K562 (cell line): ENCODE results near the gene CREBL2. TPM values are rescaled to one million over a fixed set of nuclear protein-coding genes. Genes with fewer than 3 reads are reported as not detected.
"Not testable (repeated sequence)": the region's sequence is repeated elsewhere in the genome, so short reads cannot be mapped to it uniquely, and the experiment has no call there.

Source experiments
- ATAC-seq: fragments of 200-7000 bp; cut with Tn5 transposase; 3 replicates; pipeline ENCODE4 v1.9.1; 2020; ENCODE audit warnings: moderate library complexity
- BruUV-seq: library from RNA; stranded (reverse); fragments of 400-500 nt; replicated peaks from 2 replicates; lab custom pipeline; 2021; lab: Mats Ljungman, UMichigan
- CTCF ChIA-PET: fragments of 300-600 bp; formaldehyde crosslinking; extraction: SDS; loops from one replicate; lab custom pipeline; 2021; ENCODE audit warnings: low intra/inter-chr PET ratio; lab: Yijun Ruan, JAX
- POLR2A ChIA-PET: fragments of 300-600, 350-650 bp; sonication (Branson Sonifier 250); formaldehyde crosslinking; extraction: SDS; loops from one replicate; lab custom pipeline; 2021; ENCODE audit warnings: antibody characterized with exemption, inconsistent platforms; lab: Yijun Ruan, JAX
- DNase-seq, 4 experiments: peaks; one replicate each; pipeline versions ENCODE4 v3.0.0 to v3.0.0-alpha.2; 2011 to 2018; ENCODE audit warnings: low spot score in 3 of 4, mixed read lengths in 3 of 4; ENCODE audit errors: extremely low read depth in 1 of 4
- FAIRE-seq: peaks from 2 replicates; lab custom pipeline; 2011; peaks lifted over from hg19 to GRCh38; lab: Jason Lieb, UNC
- H2AFZ ChIP-seq: 2 replicates; pipeline ENCODE4 v1.6.0; 2011; ENCODE audit warnings: low read depth, low read length, control low read depth, inconsistent platforms
- H3K27ac ChIP-seq: fragments of 200-600 bp; 3 replicates; pipeline ENCODE4 v1.8.0; 2011; ENCODE audit warnings: low read depth, mild to moderate bottlenecking, control low read depth, inconsistent platforms, low read length, moderate library complexity, mixed read lengths; ENCODE audit errors: extremely low read depth
- H3K27me3 ChIP-seq, 2 experiments: fragments of 300-600 bp in 1 of 2; 2 replicates in 1 of 2; 3 replicates in 1 of 2; pipeline versions ENCODE4 v1.6.0 to v1.8.0; 2011; ENCODE audit warnings: inconsistent platforms in 2 of 2, low read length in 2 of 2, mild to moderate bottlenecking in 1 of 2, mixed read lengths in 1 of 2, moderate library complexity in 1 of 2; ENCODE audit not compliant: control insufficient read depth in 2 of 2, insufficient read depth in 2 of 2
- H3K36me3 ChIP-seq: fragments of 300-600 bp; 3 replicates; pipeline ENCODE4 v1.8.0; 2011; ENCODE audit warnings: mild to moderate bottlenecking, low read length, inconsistent platforms; ENCODE audit not compliant: control insufficient read depth, insufficient read depth
- H3K4me1 ChIP-seq, 2 experiments: fragments of 200-600 bp in 1 of 2; replicated peaks in 1 of 2; 2 replicates in 1 of 2; 3 replicates in 1 of 2; pipeline versions ENCODE4 v1.5.1 to v1.8.0; 2011; ENCODE audit warnings: inconsistent platforms in 2 of 2, low read length in 2 of 2, mild to moderate bottlenecking in 1 of 2, mixed read lengths in 1 of 2, moderate library complexity in 1 of 2; ENCODE audit not compliant: control insufficient read depth in 2 of 2, insufficient read depth in 2 of 2
- H3K4me2 ChIP-seq: 2 replicates; pipeline ENCODE4 v1.6.1; 2011; ENCODE audit warnings: low read length, control low read depth, inconsistent platforms, mixed read lengths; ENCODE audit not compliant: insufficient read depth
- H3K4me3 ChIP-seq: fragments of 200-600 bp; sonication (generic), shearing (Covaris generic); 2 replicates; pipeline ENCODE4 v1.5.1; 2016; ENCODE audit warnings: control low read depth, inconsistent platforms
- H3K79me2 ChIP-seq: fragments of 200-600 bp; 3 replicates; pipeline ENCODE4 v1.8.0; 2011; ENCODE audit warnings: low read length, inconsistent platforms; ENCODE audit not compliant: control insufficient read depth, insufficient read depth
- H3K9ac ChIP-seq, 2 experiments: 2 replicates each; pipeline versions ENCODE4 v1.6.0 to v1.6.1; 2011; ENCODE audit warnings: low read depth in 2 of 2, low read length in 2 of 2, control low read depth in 1 of 2, inconsistent platforms in 1 of 2, mild to moderate bottlenecking in 1 of 2, mixed read lengths in 1 of 2; ENCODE audit not compliant: insufficient read depth in 1 of 2
- H3K9me1 ChIP-seq: one replicate; pipeline ENCODE4 v1.6.0; 2011; ENCODE audit warnings: inconsistent platforms, mild to moderate bottlenecking, low read length, moderate library complexity; ENCODE audit not compliant: control insufficient read depth, insufficient read depth
- H3K9me3 ChIP-seq: replicated peaks from 2 replicates; pipeline ENCODE4 v1.5.1; 2011; ENCODE audit warnings: low read depth, low read length, inconsistent platforms; ENCODE audit not compliant: control insufficient read depth, insufficient read depth
- H4K20me1 ChIP-seq: replicated peaks from 2 replicates; pipeline ENCODE4 v1.6.1; 2011; ENCODE audit warnings: low read length, inconsistent platforms, mixed read lengths; ENCODE audit not compliant: control insufficient read depth, insufficient read depth
- E4F1 ChIP-seq: fragments of 250-450 bp; sonication (Bioruptor Pico); IDR thresholded peaks from 2 replicates; pipeline ENCODE4 v1.5.0; 2021; ENCODE audit warnings: mild to moderate bottlenecking, borderline replicate concordance
- ELK1 ChIP-seq: sonication (generic); formaldehyde crosslinking; IDR thresholded peaks from 2 replicates; pipeline ENCODE4 v1.8.1; 2022; ENCODE audit warnings: missing genetic modification reagents
- WGBS: fragments of 100-300 bp; shearing (Covaris generic); methylation state at CpG from one replicate; pipeline ENCODE4 v1.1.6; 2016; ENCODE audit warnings: low coverage, mixed read lengths; ENCODE audit not compliant: insufficient coverage; ENCODE audit errors: missing lambda C conversion rate; 5-methylcytosine and 5-hydroxymethylcytosine counted together
- in situ Hi-C: fragments of 300-500 bp; cut with MboI; formaldehyde crosslinking; loops from 4 replicates; pipeline ENCODE4 v1.15.0; 2018; ENCODE audit warnings: inconsistent platforms, mixed read lengths
- intact Hi-C: fragments of 100-400 bp; cut with micrococcal nuclease; formaldehyde crosslinking; loops from 2 replicates; pipeline ENCODE4 v1.14.2; 2022
- polyA plus RNA-seq, 8 experiments: library from polyadenylated mRNA; depleted of rRNA in 4 of 8; stranded (reverse) in 5 of 8; unstranded in 3 of 8; fragments of >200 nt; fragmentation: Nextera tagmentation in 2 of 8; fragmentation: Illumina TruSeq in 1 of 8; extraction: Ambion mirVana in 2 of 8; extraction: Trizol in 1 of 8; gene quantifications; 2 replicates each; pipeline versions ENCODE4 v1.2.1 to v1.2.3, GENCODE V29; 2011 to 2014; ENCODE audit warnings: inconsistent platforms in 1 of 8, missing spikeins in 1 of 8
- total RNA-seq, 7 experiments: library from RNA; depleted of rRNA in 6 of 7; stranded (reverse); fragments of >200 nt in 6 of 7; fragmentation: Illumina TruSeq in 2 of 7; extraction: Trizol in 2 of 7; gene quantifications; 2 replicates each; pipeline versions ENCODE4 v1.2.1 to v1.2.3, GENCODE V29; 2011 to 2021; ENCODE audit warnings: low replicate concordance in 1 of 7
- TF ChIP-seq, protein P1 (sequence below): fragments of 450-650 bp; formaldehyde crosslinking; IDR thresholded peaks from 2 replicates; pipeline ENCODE4 v1.4.0; 2022; ENCODE audit warnings: missing genetic modification characterization

CREBL2 gene
- total and polyA plus RNA-seq, 9 of the 15 experiments (the other 6 are each of a cell fraction or from before 2014, with no cell fraction given), result 1.7 to 7.3 (median 5.2) TPM

GRCh38 chr12:12645968-12646367 is 34.3 kb downstream of the CREBL2 start:
- ATAC-seq, H3K4me1 ChIP-seq, H4K20me1 ChIP-seq, H3K36me3 ChIP-seq, BruUV-seq, H3K27me3 ChIP-seq, intact Hi-C loops, FAIRE-seq, H3K9me1 ChIP-seq, H3K27ac ChIP-seq, in situ Hi-C loops, H3K4me3 ChIP-seq, H3K9ac ChIP-seq, H2AFZ ChIP-seq, H3K9me3 ChIP-seq, H3K4me2 ChIP-seq, DNase-seq, H3K79me2 ChIP-seq: not testable (repeated sequence)
- ChIA-PET POLR2A (interaction anchor here (1.5 kb wide), 1 partner anchor 12 kb away, joined by 3 read pairs; no protein-coding TSS in a partner anchor), CTCF (interaction anchor here (1.4 kb wide), 1 partner anchor 59 kb away, joined by 3 read pairs; no protein-coding TSS in a partner anchor)
- 75% methylated on average over 5 of the region's 6 CpGs for WGBS

DNA sequence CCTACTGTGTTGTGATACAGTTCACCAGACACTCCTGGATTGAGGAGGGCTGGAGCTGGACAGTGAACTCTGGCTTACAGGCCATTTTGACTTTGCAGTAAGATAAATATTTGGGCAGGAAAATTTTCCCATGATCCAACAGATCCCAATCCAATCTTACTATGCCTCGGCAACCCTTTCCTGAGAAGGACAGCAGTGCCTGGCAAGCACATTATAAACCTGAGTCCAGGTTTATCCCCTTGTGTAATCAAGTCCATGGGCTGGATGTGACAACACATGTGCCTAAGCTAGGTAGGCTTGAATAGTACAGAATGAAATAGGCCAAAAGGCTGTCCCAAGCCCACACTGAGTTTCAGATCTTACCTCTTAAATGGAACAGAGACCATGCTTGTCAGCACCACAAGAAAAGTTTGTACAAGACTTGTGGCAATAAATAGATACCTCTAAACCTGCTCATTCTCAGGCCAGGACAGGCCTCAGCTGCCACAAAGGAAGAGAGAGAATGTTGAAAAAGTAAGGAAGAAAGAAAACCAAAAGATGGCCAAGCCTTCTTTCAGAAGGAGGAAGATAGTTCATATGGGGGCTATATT is 34.9 kb downstream of the CREBL2 start:
- H3K4me2 ChIP-seq, result no peak overlapping the region
- intact Hi-C loops (no loop called here), in situ Hi-C loops (no loop called here)
- no peak overlapping the region for H3K9ac ChIP-seq
- no peaks in the 10 kb centered on the region for H3K4me1 ChIP-seq
- no peaks in the 10 kb centered on the region for H4K20me1 ChIP-seq
- BruUV-seq, result no TSS peak
- ATAC-seq, result no peak
- no peak for TF ChIP-seq ELK1
- no peak for TF ChIP-seq E4F1
- TF ChIP-seq, protein P1, sequence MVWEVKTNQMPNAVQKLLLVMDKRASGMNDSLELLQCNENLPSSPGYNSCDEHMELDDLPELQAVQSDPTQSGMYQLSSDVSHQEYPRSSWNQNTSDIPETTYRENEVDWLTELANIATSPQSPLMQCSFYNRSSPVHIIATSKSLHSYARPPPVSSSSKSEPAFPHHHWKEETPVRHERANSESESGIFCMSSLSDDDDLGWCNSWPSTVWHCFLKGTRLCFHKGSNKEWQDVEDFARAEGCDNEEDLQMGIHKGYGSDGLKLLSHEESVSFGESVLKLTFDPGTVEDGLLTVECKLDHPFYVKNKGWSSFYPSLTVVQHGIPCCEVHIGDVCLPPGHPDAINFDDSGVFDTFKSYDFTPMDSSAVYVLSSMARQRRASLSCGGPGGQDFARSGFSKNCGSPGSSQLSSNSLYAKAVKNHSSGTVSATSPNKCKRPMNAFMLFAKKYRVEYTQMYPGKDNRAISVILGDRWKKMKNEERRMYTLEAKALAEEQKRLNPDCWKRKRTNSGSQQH (CRISPR knock-in tag), result no peak
- H3K79me2 ChIP-seq, result no peaks in the 10 kb centered on the region
- CTCF ChIA-PET, result no interaction called here
- H2AFZ ChIP-seq, result no peak overlapping the region
- FAIRE-seq, result no peak
- H3K27ac ChIP-seq, result no peak overlapping the region
- 0 out of 2 replicates have a peak, but pooled peaks cover 3% of the 10 kb centered on the region for H3K9me3 ChIP-seq
- H3K4me3 ChIP-seq, result no peak overlapping the region
- no peaks in the 10 kb centered on the region for H3K27me3 ChIP-seq
- no peak for DNase-seq
- H3K36me3 ChIP-seq, result 0 out of 3 replicates have a peak, but pooled peaks cover 3% of the 10 kb centered on the region
- no CpG with 5 or more reads among the region's 1 CpG for WGBS
- H3K9me1 ChIP-seq, result no peaks in the 10 kb centered on the region
- POLR2A ChIA-PET, result interaction anchor here (1.5 kb wide), 1 partner anchor 13 kb away, joined by 3 read pairs; no protein-coding TSS in a partner anchor
